Measurements from ENCODE around the gene CLIP1.

Gene CLIP1

DNA sequence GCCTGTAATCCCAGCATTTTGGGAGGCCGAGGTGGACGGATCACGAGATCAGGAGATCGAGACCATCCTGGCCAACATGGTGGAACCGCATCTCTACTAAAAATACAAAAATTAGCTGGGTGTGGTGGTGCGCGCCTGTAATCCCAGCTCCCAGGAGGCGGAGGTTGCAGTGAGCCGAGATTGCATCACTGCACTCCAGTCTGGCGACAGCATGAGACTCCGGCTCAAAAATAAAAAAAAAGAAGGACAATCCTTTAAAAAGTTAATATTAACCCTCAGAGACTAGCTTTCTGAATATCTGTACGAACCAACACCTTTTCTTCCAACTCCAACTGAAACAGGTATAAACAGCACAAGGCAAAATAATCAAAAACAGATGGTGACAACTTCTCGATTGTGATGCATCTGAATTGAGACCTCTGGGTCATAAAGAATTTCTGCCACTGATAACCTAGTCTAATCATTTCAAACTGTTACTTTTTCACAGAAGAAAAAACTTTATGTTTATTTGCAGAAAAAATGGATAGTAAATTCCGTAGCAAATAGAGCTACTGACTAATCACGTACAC, 27.8 kb downstream of the CLIP1 start:
- CTCF ChIA-PET: interaction anchor here (0.9 to 9.9 kb wide), 3 partner anchors 39 to 77 kb away, joined by 3 to 154 read pairs (median 3); no protein-coding TSS in a partner anchor
- POLR2A ChIA-PET: no interaction called here
- TF ChIP-seq, protein P1, sequence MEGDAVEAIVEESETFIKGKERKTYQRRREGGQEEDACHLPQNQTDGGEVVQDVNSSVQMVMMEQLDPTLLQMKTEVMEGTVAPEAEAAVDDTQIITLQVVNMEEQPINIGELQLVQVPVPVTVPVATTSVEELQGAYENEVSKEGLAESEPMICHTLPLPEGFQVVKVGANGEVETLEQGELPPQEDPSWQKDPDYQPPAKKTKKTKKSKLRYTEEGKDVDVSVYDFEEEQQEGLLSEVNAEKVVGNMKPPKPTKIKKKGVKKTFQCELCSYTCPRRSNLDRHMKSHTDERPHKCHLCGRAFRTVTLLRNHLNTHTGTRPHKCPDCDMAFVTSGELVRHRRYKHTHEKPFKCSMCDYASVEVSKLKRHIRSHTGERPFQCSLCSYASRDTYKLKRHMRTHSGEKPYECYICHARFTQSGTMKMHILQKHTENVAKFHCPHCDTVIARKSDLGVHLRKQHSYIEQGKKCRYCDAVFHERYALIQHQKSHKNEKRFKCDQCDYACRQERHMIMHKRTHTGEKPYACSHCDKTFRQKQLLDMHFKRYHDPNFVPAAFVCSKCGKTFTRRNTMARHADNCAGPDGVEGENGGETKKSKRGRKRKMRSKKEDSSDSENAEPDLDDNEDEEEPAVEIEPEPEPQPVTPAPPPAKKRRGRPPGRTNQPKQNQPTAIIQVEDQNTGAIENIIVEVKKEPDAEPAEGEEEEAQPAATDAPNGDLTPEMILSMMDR (IDR thresholded peaks at IDR 0.05; ENCODE audit: control extremely low read depth, extremely low read depth, low read depth, missing control alignments): no peak
- no peak for DNase-seq (ENCODE audit: extremely low spot score)

DNA sequence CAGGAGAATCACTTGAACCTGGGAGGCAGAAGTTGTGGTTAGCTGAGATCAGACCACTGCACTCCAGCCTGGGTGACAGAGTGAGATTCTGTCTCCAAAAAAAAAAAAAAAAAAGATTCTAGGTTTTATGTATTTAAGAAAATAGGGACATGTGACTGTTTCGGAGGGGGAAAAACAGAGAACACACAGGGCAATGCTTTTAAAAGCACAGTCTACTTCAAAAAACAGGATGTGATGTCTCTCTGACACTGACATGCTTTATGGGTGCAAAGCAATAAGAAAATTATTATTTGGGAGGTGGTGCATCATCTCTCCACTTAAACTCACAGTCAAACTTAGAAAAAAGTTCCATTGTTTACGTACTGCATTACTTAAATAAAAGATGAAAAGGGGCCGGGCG, 28.7 kb downstream of the CLIP1 start:
- ChIA-PET POLR2A (no interaction called here), CTCF (interaction anchor here (1.3 kb wide), 1 partner anchor 79 kb away, joined by 3 read pairs; no protein-coding TSS in a partner anchor)
- TF ChIP-seq, protein P1 (IDR thresholded peaks at IDR 0.05; ENCODE audit: control extremely low read depth, extremely low read depth, low read depth, missing control alignments): no peak
- no peak for DNase-seq (ENCODE audit: extremely low spot score)

DNA sequence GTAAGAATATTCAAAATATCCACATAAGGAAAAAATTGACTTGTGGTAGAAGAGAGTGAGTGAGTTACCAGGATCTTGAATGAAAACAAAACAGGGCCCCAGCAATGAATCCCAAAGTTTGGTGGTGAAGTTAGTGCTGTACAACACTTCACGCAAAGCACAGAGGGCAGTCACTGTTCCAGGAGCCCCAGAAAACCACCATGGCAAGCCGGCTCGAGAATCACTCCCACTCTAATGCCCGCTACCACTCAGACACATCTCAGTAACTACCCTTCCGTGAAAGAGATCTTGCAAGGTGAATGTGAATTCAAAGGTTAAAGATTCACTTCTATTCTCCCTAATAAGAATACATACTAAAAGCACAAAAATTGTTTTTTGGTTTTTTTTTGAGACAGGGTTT, 30.1 kb downstream of the CLIP1 start:
- TF ChIP-seq, protein P1 (IDR thresholded peaks at IDR 0.05; ENCODE audit: control extremely low read depth, extremely low read depth, low read depth, missing control alignments): no peak
- ChIA-PET CTCF (no interaction called here), POLR2A (no interaction called here)
- no peak for DNase-seq (ENCODE audit: extremely low spot score)

DNA sequence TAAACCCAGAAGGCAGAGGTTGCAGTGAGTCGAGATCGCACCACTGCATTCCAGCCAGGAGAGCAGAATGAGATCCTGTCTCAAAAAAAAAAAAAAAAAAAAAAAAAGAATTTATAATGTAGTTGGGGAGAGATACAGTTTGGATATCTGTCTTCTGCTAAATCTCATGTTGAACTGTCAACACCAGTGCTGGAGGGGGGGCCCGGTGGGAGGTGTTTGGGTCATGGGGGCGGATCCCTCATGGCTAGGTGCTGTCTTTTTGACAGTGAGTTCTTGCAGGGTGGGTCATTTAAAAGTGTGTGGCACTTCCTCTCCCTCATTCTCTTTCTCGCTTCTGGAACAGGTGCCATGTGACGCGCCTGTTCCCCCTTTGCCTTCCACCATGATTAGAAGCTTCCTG, 32.8 kb downstream of the CLIP1 start:
- ChIA-PET POLR2A (no interaction called here), CTCF (interaction anchor here (4.3 kb wide), 1 partner anchor 10 kb away, joined by 23 read pairs; no protein-coding TSS in a partner anchor)

DNA sequence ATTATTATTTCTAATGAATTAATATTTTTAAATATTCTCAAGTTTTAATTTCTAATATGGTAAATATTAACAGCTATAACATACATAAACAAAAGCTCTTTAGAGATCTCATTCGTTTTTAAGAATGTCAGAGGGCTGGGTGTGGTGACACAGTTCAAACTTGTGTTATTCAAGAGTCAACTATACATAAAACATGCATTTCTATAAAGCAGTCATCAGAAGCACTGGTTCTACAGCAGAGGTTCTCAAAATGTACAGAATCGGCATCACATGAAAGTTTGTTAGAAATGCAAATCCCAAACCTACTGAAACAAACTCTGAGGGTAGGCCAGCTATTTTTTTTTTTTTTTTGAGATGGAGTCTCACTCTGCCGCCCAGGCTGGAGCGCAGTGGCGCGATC, 34.6 kb downstream of the CLIP1 start:
- DNase-seq (ENCODE audit: extremely low spot score): no peak
- ChIA-PET POLR2A (no interaction called here), CTCF (interaction anchor here (4.3 kb wide), 1 partner anchor 11 kb away, joined by 23 read pairs; no protein-coding TSS in a partner anchor)
- TF ChIP-seq, protein P1 (IDR thresholded peaks at IDR 0.05; ENCODE audit: control extremely low read depth, extremely low read depth, low read depth, missing control alignments): no peak

More for the DNA sequence above, 32.8 kb downstream of the CLIP1 start:
- TF ChIP-seq, protein P1 (IDR thresholded peaks at IDR 0.05; ENCODE audit: control extremely low read depth, extremely low read depth, low read depth, missing control alignments): no peak
- no peak for DNase-seq (ENCODE audit: extremely low spot score)

GRCh38 chr12:122385171-122386016, 37.1 kb downstream of the CLIP1 start:
- CTCF ChIA-PET: interaction anchor here (1.8 to 4.3 kb wide), 2 partner anchors 14 to 29 kb away, joined by 7 to 23 read pairs; no protein-coding TSS in a partner anchor
- DNase-seq (ENCODE audit: extremely low spot score): no peak
- POLR2A ChIA-PET: no interaction called here

More at GRCh38 chr12:122385171-122386016, 37.1 kb downstream of the CLIP1 start:
- TF ChIP-seq, protein P1 (IDR thresholded peaks at IDR 0.05; ENCODE audit: control extremely low read depth, extremely low read depth, low read depth, missing control alignments): no peak

Data from GM10248 (cell line).